Fibroblast of skin of left quadriceps (primary cell): ENCODE results near the gene DCUN1D2.
"Not testable (repeated sequence)": the region's sequence is repeated elsewhere in the genome, so short reads cannot be mapped to it uniquely, and the experiment has no call there.

Experiments used
- DNase-seq, 2 experiments: peaks; one replicate each; pipeline ENCODE4 v3.0.0-alpha.2; 2013; ENCODE audit warnings: low read depth in 2 of 2

DCUN1D2 gene

GRCh38 chr13:113446488-113446854 lies 44.0 kb downstream of the DCUN1D2 start:
- no peak for DNase-seq

- DNase-seq: no peak
Measured at GRCh38 chr13:113445791-113446487, 44.6 kb downstream of the DCUN1D2 start.

GRCh38 chr13:113443991-113444390 lies 46.5 kb downstream of the DCUN1D2 start:
- no peak for DNase-seq

- no peak for DNase-seq
Measured at GRCh38 chr13:113442985-113443362, 47.5 kb downstream of the DCUN1D2 start.

GRCh38 chr13:113442354-113442984 lies 48.0 kb downstream of the DCUN1D2 start:
- no peak for DNase-seq

- DNase-seq: no peak
Measured at GRCh38 chr13:113441661-113442060, 48.9 kb downstream of the DCUN1D2 start.

GRCh38 chr13:113437408-113438010 lies 53.0 kb downstream of the DCUN1D2 start:
- no peak for DNase-seq

GRCh38 chr13:113436866-113437265 lies 53.6 kb downstream of the DCUN1D2 start:
- DNase-seq: not testable (repeated sequence)

GRCh38 chr13:113435907-113436306 lies 54.6 kb downstream of the DCUN1D2 start:
- DNase-seq: not testable (repeated sequence)

GRCh38 chr13:113433391-113433916 lies 57.1 kb downstream of the DCUN1D2 start:
- no peak for DNase-seq

- no peak for DNase-seq
Measured at GRCh38 chr13:113432506-113433270, 57.8 kb downstream of the DCUN1D2 start.

GRCh38 chr13:113431171-113431570 lies 59.3 kb downstream of the DCUN1D2 start:
- DNase-seq: no peak

- no peak for DNase-seq
Measured at GRCh38 chr13:113430378-113431110, 60.0 kb downstream of the DCUN1D2 start.

- DNase-seq: no peak
Measured at GRCh38 chr13:113429608-113429985, 60.9 kb downstream of the DCUN1D2 start.

GRCh38 chr13:113428871-113429607 lies 61.5 kb downstream of the DCUN1D2 start:
- no peak for DNase-seq

- no peak for DNase-seq
Measured at GRCh38 chr13:113428469-113428865, 62.0 kb downstream of the DCUN1D2 start.

GRCh38 chr13:113427562-113428468 lies 62.7 kb downstream of the DCUN1D2 start:
- DNase-seq: no peak

- DNase-seq: no peak
Measured at GRCh38 chr13:113426591-113426986, 63.9 kb downstream of the DCUN1D2 start.

- DNase-seq: no peak
Measured at GRCh38 chr13:113425941-113426590, 64.4 kb downstream of the DCUN1D2 start.
